GM21515 (cell line): Measurements from ENCODE around the gene TRPM1.

ENCODE experiments used
- ATAC-seq: cut with Tn5 transposase; IDR thresholded peaks from one replicate; pipeline ENCODE4 v1.9.1; 2021; ENCODE audit not compliant: unreplicated experiment

Gene TRPM1

DNA sequence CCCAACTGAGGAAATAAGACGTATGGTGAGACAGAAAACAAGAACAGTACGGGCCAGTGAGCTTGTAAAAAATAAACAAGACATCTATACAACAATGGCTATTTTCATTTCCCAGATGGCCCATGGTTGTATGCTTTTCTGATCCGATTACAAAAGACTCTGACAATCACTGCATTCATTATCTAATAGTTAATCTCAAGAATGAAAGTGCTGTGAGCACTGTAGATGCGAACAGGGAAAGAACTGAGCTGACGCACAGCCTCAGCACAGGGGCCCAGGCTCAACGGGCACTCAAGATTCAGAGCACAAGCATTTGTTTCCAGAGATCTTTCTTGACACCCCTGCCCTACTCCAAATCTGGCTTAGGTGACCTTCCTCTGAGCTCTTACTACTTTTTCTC is 117.0 kb downstream of the TRPM1 start:
- no peak for ATAC-seq

GRCh38 chr15:30984118-30984517 is 117.4 kb downstream of the TRPM1 start:
- no peak for ATAC-seq

DNA sequence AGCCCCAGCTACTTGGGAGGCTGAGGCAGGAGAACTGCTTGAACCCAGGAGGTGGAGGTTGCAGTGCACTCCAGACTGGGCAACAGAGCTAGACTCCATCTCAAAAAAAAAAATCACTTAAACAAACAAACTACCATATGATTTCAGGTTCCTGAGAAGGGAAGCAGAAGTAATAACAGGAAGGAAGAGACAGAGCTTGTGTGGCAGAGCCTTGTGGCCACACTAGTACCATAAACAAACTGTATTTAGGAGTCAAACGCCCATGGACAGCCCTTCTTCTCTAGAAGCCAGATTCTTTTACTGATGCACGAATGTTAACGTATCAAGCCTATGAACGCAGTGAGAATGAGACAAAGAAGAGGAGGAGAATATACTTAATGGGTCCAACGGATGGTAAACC is 122.1 kb downstream of the TRPM1 start:
- no peak for ATAC-seq

- no peak for ATAC-seq
Measured at GRCh38 chr15:30978328-30978727, 123.2 kb downstream of the TRPM1 start.

DNA sequence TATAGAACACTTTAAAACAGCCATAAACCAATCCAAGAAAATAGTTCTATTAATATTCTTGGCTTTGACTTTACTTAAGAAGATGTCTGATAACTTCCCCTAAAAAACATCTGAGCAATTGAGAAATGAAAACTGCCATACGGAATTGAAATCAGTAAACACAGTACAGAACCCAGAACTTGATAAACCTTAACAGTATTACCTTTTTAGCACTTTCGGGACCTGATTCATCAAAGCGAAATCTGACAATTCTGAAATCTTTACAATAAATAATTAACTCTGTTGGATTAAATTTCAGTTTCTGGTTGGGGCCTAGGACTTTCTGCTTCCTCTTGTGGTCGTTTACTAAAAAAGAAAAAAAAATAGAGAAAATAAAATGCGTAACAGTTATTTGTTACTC is 127.4 kb downstream of the TRPM1 start:
- ATAC-seq, result no peak

DNA sequence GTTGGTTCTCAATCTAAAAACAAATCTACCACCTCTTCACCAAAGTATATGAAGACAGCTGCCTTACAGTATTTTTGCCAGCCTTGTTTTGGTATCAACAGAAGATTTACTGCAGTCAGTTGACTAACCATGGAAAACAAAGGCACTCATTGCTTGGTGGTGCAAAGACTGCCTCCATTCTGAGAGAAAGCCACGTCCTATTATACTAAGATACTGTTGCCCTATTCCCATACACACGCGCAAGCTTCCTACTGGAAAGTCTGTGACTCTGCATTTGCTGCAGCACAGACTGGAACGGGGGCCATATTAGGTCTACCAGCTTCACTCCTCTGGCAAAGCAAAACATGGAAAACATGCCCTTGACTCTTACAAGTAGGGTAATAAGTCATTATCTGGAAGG is 128.1 kb downstream of the TRPM1 start:
- ATAC-seq, result no peak

DNA sequence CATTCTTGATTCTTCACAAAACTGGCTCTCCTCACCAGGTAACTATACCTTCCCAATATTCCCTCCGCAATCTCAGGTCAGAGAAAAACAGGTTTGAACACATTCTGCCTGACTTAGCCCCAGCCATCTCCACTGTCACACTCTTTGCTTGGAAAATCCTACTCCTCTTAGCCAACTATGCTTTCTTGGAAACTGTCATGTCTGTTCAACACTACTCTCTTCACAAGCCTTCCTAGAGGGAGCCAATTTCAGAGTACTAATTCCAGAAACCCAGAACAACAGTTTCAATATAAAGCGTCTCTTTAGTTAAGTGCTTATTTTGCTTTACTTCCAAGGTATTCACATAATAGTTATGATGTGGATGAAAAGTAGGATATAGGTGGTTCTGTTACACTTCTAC is 131.8 kb downstream of the TRPM1 start:
- ATAC-seq, result no peak

DNA sequence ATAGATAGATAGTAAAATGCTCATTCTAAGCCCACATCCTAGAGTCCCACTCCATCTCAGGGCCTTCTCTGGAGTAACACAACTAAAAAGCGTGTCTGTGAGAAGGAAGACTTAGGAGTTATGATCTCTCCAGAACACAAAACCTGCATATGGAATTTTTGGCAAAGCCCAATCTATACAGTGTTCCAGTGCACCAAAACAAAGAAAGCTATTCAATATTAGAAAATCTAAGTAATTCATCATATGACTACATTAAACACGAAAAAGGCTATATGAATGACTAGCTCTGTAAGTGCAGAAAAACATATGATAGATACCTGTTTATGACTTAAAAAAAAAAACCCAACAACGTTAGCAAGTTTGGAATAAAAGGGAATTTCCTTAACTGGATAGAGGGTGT is 137.8 kb downstream of the TRPM1 start:
- ATAC-seq, result no peak

- ATAC-seq, result no peak
Measured at GRCh38 chr15:30962659-30963058, 138.9 kb downstream of the TRPM1 start.

DNA sequence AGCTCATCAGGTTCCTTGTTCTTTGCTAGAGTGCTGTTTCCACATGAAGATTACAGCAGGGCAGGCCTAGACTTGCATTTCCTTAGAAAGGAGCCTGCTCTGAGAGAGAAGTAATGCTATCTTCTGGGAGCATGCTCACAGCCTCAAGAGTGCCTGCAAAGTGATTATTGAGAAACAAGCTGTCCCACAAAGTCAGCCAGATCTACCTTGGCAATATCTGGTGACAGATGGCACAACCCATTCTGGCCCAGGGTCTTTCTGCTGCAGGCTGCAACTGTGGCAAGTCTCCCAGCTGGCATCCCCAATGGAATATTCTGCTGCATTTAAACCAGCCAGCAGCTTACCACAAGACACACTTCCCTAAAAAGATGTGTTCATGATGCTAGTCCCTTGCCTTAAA is 139.4 kb downstream of the TRPM1 start:
- no peak for ATAC-seq

- no peak for ATAC-seq
Measured at GRCh38 chr15:30958219-30958618, 143.3 kb downstream of the TRPM1 start.

- ATAC-seq, result no peak
Measured at GRCh38 chr15:30956216-30957124, 145.1 kb downstream of the TRPM1 start.

GRCh38 chr15:30954674-30955073 is 146.9 kb downstream of the TRPM1 start:
- no peak for ATAC-seq

GRCh38 chr15:30953731-30954378 is 147.7 kb downstream of the TRPM1 start:
- ATAC-seq, result no peak

DNA sequence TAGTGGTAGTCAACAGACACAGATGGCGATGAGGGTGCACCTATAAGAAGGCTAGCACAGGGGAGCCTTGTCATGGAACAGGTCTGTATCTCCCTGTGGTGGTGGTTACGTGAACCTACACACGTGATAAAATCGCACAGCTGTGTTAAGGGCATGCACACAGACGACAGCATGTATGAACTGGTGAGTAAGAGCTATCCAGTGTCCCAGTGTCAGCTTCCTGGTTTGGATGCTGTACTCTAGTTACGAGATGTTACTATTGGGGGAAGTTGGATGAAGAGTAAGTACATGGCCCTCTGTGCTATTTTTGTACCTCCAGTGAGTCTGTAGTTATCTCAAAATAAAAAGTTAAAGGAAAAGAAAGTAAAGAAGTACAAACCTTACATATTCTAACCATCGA is 148.3 kb downstream of the TRPM1 start:
- ATAC-seq, result no peak
